Stimulated activated CD4-positive, alpha-beta T cell treated with anti-CD3 and anti-CD28 coated beads, Interleukin-15, amount 100 ng/mL, for 24 hours (primary cell): Measurements from ENCODE around the gene PHC1.

ENCODE experiments used
- DNase-seq: peaks from one replicate; pipeline ENCODE4 v3.0.0-alpha.2; 2020

Gene PHC1

DNA sequence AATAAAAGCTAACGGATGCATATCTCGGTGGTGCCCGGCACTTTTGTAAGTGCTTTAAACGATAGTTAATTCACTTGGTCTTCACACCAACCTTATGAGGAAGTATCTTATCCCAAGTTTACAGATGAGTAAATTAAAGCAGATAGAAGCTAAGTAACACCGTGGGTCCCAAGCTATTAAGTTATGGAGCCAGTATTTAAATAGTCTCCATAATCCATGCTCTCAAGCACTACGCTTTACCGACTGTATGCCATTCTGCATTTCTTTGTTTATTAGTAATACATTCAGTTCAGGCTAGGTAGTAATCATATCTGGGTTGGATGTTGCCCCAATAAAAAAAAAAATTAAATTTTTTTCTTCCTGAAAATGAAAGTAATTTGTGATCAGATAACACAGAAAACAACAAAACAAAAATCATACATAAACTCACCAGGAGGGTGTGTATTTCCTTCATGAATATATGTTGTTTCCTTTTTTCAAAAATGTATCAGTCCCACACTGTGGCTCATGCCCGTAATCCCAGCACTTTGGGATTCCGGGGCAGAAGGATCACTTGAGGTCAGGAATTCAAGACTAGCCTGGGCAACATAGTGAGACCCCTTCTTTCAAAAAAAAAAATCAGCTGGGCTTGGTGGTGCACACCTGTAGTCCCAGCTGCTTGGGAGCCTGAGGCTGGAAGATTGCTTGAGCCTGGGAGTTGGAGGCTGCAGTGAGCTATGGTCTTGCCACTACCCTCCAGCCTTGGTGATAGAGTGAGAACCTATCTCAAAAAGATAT is 36.6 kb downstream of the PHC1 start:
- DNase-seq, result no peak

DNA sequence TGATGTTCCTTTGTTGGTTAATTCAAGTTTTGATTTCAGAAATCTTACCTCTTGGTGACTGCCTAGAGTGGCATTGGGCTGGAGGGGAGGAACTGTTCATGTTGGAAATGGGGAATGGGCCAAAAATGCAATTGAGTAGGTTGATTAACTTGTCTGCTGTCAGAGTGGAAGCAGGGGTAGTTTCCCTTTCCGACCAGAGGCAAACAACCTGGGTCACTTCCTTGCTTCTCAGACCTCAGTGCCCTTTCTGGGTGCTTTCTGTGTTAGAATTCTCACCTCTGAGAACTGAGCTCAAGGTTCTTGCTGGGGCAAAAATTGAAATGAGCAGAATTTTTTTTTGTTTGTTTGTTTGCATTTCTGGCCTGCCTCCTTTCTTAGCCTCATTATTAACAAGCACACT is 37.4 kb downstream of the PHC1 start:
- peak; percentile 32 for DNase-seq

DNA sequence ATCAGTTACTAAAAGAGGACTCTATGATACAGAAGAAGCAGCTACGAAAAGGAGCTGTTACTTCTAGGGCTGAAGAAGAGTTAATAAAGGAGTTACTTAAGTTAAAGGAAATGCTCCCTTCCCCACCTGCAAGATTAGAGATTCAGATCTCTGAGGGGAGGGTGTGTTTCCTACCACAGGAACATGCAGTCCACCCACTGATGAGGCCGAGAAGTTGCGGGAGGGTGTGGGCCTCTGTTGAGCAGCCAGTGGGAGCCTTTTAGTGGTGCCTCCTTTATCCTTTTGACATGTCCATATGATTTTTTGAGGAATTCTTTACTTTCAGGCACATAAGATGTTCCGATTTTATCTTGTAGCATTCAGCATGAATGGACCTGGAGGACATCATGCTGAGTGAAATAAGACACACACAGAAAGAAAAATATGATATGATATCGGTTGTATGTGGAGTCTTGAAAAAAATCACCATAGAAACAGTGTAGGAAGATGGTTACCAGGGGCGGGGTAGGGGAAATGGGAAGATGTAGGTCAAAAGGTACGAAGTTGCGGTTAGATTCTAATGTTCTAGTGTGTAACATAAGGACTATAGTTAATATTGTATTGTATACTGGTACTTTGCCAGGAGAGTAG is 39.6 kb downstream of the PHC1 start:
- DNase-seq, result peak; percentile 62

DNA sequence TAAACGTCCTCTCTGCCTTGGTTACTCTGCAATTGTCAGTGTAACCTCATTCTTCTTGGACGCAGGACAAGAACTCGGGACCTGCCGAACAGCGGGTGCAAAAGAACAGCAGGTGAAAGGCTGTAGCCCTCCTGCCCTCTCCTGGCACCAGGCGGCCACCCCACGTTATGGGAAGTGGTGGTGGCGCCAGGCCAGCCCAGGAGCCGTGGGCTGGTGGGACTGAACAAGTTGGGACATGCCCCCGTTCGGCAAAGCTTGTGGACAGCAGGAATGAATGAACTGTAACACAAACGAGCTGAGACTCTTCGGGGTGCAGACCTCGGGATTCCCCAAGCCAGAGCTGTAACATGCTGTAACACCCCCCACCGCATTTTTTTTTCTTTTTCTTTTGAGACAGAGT is 41.8 kb downstream of the PHC1 start:
- no peak for DNase-seq

DNA sequence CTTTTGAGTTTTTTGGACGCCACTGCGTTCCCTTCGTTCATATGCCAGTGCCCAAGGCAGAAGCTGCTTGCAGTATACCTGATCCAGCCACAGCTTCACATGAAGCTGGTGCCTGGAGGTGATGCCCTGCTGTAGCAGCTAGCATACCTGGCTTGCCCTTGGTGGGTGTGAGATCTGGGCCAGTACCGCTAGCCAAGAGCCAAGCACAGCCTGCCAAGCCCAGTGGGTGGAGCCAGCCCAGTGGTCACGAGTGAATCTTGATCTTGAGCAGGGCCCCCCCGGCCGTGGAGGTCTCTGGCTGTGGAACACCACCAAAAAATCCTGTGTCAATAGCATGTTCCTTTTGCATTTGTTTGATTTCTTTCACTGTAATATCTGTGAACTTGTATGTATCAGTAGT is 42.5 kb downstream of the PHC1 start:
- DNase-seq, result no peak

DNA sequence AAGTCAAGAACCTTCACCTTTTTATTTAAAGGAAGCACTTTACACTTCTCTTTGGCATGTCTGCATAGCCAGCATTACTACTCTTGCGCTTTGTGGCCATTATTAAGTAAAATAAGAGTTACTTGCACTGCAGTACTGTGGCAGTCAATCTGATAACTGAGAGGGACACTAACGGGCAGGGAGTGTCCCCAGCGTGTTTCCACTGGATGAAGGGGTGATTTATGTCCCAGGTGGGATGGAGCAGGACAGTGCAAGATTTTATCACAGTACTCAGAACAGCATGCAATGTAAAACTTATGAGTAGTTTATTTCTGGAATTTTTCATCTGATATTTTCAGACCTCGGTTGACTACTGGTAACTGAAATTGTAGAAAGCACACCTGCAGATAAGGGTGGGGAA is 43.3 kb downstream of the PHC1 start:
- no peak for DNase-seq

DNA sequence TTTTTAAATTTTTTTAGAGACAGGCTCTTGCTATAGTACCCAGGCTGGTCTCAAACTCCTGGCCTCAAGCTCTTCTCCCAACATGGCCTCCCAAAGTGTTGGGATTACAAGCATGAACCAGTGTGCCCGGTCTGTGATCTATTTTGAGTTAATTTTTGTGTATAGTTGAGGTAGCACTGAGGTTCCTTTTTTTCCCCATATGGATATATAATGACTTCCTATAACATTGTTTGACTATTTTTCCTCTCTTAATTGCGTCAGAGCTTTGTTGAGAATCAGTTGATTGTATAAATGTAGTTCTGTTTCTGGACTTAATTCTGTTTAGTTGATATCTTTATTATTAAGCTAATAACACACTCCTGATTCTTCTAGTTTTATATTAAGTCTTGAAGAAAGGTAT is 43.8 kb downstream of the PHC1 start:
- no peak for DNase-seq

DNA sequence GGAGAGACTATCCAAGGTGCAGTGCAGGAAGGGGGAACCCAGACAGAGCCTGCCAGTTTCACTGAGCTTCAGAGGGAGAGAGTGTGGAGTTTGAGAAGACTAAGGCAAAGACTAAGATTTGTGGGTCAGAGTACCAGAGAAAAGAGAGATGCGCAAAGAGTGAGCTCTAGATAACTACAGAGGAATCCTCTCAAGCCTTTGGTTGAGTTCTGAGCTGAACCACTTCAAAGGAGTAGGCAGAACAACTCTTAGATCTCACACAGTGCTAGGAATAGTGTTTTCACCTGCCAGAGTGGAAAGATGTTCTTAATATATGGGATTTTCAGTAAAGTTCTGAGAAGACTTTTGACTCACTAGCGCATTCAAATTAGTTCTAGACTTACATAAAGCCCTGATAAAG is 45.9 kb downstream of the PHC1 start:
- DNase-seq, result no peak

DNA sequence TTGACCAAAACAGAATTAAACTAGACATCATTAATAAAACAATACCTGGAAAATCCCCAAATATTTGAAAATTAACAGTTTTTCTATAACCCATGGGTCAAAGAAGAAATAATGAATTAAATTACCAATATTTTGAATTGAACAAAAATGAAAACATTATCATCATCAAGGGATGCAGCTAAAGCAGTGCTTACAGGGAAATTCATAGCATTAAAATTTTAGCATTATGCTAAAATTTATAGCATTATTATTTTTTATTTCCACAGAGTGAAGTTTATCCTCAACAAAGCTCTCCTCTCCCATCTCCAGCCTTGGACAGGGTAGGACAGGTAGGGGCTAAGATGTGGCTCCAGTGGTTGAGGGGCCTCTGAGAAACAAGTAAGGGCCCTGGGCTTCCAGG is 54.5 kb downstream of the PHC1 start:
- no peak for DNase-seq

DNA sequence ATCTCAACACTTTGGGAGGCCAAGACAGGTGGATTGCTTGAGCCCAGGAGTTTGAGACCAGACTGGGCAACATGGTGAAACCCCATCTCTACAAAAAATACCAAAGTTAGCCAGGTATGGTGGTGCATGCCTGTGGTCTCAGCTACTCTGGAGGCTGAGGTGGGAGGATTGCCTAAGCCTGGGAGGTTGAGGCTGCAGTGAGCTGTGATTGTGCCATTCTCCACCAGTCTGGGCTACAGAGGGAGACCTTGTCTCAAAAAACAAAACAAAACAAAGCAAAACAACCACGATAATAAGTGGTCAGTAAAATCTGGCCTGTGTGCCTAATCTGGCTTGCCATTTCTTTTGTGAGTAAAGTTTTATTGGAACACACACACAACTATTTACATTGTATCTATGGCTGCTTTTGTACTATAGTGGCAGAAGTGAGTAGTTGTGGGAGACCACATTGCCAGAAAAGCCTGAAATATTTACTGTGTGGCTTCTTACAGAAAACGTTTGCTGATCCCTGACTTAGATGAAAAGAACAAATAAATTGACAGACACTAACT is 55.6 kb downstream of the PHC1 start:
- DNase-seq, result no peak

DNA sequence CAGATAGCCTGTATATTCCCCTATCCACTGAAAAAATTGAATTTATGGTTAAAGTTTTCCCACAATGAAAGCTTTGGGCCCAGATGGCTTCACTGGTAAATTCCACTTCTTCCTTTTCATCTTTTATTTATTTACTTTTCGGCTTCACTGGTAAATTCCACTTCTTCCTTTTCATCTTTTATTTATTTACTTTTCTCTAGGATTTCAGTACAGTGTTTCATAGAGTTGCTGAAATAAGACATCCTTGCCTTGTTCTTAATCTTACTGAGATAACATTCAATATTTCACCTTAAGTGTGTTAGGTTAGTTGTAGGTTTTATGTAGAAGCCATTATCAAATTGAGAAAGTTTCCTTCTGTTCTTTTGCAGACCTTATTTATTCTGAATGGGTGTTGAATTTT is 56.1 kb downstream of the PHC1 start:
- DNase-seq, result no peak

DNA sequence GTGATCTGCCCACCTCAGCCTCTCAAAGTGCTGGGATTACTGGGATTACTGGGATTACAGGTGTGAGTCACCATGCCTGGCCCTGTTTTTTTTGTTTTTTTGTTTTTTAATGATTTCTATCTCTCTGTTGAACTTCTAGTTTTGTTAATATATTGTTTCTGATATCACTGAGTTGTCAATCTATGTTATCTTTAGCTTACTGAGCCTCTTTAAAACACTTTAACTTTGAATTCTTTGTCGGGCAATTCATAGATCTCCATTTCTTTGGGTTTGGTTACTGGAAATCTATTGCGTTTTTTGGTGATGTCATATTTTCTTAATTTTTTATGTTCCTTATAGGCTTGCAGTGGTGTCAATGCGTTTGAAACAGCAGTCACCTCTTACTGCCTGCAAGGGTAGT is 65.8 kb downstream of the PHC1 start:
- no peak for DNase-seq

DNA sequence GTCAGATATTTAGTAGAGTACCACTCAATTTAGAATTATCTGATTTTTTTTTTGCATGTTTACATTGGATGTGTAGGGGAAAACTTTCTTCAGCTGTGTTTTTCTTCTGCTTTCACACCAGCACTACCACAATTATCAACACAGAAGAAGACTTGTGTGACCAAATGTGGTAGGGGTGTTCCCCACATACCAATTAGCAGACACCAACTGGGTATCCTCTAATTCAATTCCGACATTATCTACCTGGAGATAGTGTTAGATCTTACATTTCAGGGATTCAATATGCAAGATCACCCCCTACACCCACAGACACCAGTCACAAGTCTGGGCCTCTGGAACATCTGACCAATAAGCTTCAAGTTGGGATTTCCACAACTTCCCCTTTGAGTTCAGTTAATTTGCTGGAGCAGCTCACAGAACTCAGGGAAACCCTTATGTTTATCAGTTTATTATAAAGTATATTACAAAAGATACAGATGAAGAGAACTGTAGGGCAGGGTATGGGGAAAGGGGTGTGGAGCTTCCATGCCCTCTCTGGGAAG is 71.0 kb downstream of the PHC1 start:
- DNase-seq, result no peak

DNA sequence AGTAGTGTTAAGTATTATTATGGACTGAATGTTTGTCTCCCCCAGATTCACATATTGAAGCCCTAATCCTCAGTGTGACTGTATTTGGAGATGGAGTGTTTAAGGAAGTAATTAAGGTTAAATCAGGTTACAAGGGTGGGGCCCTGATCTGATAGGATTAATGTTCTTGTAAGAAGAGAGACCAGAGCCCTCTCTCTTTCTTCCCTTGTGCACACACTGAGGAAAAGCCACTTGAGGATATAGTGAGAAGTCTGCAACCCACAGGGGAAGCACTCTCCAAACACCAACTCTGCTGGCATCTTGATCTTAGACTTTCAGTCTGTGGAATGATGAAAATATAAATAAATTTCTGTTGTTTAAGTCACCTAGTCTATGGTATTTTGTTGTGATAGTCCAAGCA is 72.9 kb downstream of the PHC1 start:
- no peak for DNase-seq

DNA sequence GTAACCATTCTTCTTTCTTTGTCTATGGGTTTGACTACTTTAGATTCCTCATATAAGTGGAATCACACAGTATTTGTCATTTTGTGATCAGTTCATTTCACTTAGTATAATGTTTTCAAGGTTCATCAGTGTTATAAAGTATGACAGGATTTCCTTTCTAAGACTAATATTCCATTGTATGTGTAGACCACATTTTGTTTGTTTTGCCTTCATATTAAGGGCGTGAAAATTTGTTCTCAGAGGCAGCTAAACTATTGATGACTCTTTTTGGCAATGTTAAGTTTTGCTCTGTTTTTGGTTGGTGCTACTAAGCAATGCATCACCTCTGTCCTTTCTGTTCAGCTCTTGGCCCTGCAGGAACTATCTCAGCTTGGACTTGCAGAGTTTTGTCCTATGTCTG is 73.4 kb downstream of the PHC1 start:
- no peak for DNase-seq

DNA sequence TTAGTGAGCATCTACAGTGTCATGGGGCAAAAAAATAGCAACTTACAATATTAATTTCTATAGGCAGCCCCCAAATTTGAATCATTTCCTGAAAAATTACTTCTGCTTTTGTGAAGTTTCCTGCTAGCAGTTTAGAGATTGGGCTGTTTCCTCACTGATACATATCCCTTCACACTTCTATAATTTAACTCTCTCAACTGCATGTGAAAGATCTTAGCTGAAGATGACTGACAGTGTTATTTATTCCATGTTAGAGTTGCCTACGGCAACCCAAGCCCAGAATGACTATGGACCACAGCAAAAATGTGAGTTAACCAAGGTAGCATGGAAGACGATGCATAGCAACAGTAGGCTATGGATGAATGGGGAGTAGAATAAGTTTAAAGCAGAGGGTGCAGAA is 75.1 kb downstream of the PHC1 start, which contains the start of gene KLRG1:
Gene KLRG1, plus strand, starts transcription at position 134 of the 400 bp plus-strand sequence. Its CDS starts 90 bp downstream, at position 224.
- no peak for DNase-seq
